Lower leg skin (tissue), 4 donors: ENCODE measurements around the gene SLC2A6. TPM values are rescaled to one million over a fixed set of nuclear protein-coding genes. Genes with fewer than 3 reads are reported as not detected.

Source experiments
- DNase-seq, 2 donors: peaks; one replicate each; pipeline ENCODE4 v3.0.0-alpha.2; 2019; ENCODE audit warnings: low spot score in 2 of 2
- H3K4me3 ChIP-seq: fragments of 200-600 bp; sonication (generic); 2 replicates; pipeline ENCODE4 v1.5.1; 2017; ENCODE audit warnings: mild to moderate bottlenecking, low read depth; ENCODE audit not compliant: poor library complexity, severe bottlenecking
- CTCF ChIP-seq, 3 donors: fragments of 450-650 bp; IDR thresholded peaks; one replicate each; pipeline ENCODE4 v1.5.1; 2016; ENCODE audit warnings: antibody characterized with exemption in 3 of 3, mild to moderate bottlenecking in 3 of 3, moderate library complexity in 2 of 3
- POLR2A ChIP-seq, 2 donors: fragments of 450-650 bp; IDR thresholded peaks; one replicate each; pipeline ENCODE4 v1.6.1; 2016 to 2017; ENCODE audit warnings: antibody characterized with exemption in 2 of 2, mild to moderate bottlenecking in 1 of 2, moderate library complexity in 1 of 2
- WGBS, 2 donors: methylation state at CpG; one replicate each; pipeline ENCODE4 v1.1.5; 2018; 5-methylcytosine and 5-hydroxymethylcytosine counted together
- intact Hi-C: fragments of 100-400 bp; cut with DNase I; formaldehyde crosslinking; loops from one replicate; pipeline ENCODE4 v1.15.0; 2023; ENCODE audit warnings: low total_unique reads
- total RNA-seq, 4 donors: library from RNA; depleted of rRNA; stranded (reverse); fragments of >200 nt; gene quantifications; one replicate each; pipeline ENCODE4 v1.1.0, GENCODE V29; 2016

Gene SLC2A6
- total RNA-seq, 4 donors from 2014 or later, result 0.54 to 1.0 TPM; not detected in 2

GRCh38 chr9:133508046-133508445 is 29.1 kb upstream of the SLC2A6 start:
- no peak for TF ChIP-seq CTCF (IDR thresholded peaks at IDR 0.05)
- no peak for TF ChIP-seq POLR2A (IDR thresholded peaks at IDR 0.05)
- intact Hi-C loops, result no loop called here
- WGBS, 2 donors, result 88 to 94% methylated on average over 8 of the region's 8 CpGs
- DNase-seq, result no peak
- H3K4me3 ChIP-seq, result no peak overlapping the region

- no peak overlapping the region for H3K4me3 ChIP-seq
- DNase-seq, result no peak
- TF ChIP-seq CTCF (IDR thresholded peaks at IDR 0.05) (no peak), POLR2A (IDR thresholded peaks at IDR 0.05) (no peak)
- 84 to 92% methylated on average over 23 to 24 of the region's 24 CpGs for WGBS, 2 donors
- intact Hi-C loops, result no loop called here
Measured at GRCh38 chr9:133507246-133507965, 28.5 kb upstream of the SLC2A6 start.

GRCh38 chr9:133506653-133507038 is 27.7 kb upstream of the SLC2A6 start:
- intact Hi-C loops, result no loop called here
- TF ChIP-seq POLR2A (IDR thresholded peaks at IDR 0.05) (no peak), CTCF (IDR thresholded peaks at IDR 0.05) (no peak)
- no peak for DNase-seq
- H3K4me3 ChIP-seq, result no peak overlapping the region
- WGBS, 2 donors, result 50 to 51% methylated on average over 15 to 18 of the region's 18 CpGs

- WGBS, 2 donors, result 50 to 58% methylated on average over 19 to 23 of the region's 23 CpGs
- DNase-seq, result no peak
- H3K4me3 ChIP-seq, result no peak overlapping the region
- intact Hi-C loops, result no loop called here
- TF ChIP-seq POLR2A (IDR thresholded peaks at IDR 0.05), result no peak
- no peak for TF ChIP-seq CTCF (IDR thresholded peaks at IDR 0.05)
Measured at GRCh38 chr9:133505901-133506652, 27.2 kb upstream of the SLC2A6 start.

GRCh38 chr9:133505186-133505830 is 26.4 kb upstream of the SLC2A6 start:
- DNase-seq, result no peak
- intact Hi-C loops, result no loop called here
- 85 to 89% methylated on average over 13 of the region's 13 CpGs for WGBS, 2 donors
- no peak overlapping the region for H3K4me3 ChIP-seq
- TF ChIP-seq POLR2A (IDR thresholded peaks at IDR 0.05) (no peak), CTCF (IDR thresholded peaks at IDR 0.05) (no peak)
